ENCODE measurements around the gene HOXB8. TPM values are rescaled to one million over a fixed set of nuclear protein-coding genes. Genes with fewer than 3 reads are reported as not detected.

The HOXB8 gene
- total and polyA plus RNA-seq, 10 of the 15 experiments (the other 5 are each of a cell fraction or from before 2014, with no cell fraction given), result 0.21 TPM; not detected in 9

DNA sequence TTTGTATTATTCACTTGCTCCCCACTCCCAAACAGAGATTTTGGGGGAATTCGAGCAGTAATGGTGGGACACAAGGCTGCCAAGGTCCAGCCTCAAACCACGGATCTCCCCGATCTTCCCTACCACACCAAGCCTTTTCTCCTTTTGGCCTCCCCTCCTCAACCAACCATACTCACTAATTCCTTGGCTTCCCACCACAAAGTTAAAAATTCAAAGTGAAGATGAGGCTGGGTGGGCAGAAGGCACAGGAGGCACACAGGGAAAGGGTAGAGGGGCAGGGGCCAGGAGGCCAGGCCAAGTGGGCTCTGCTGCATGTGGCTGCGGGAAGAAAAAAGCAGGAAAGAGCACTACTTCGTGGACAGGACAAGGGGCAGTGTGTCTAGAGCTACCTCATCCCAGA is 52.2 kb downstream of the HOXB8 start:
- no peak overlapping the region for H3K4me3 ChIP-seq
- ChIA-PET SMC1A (ENCODE audit: uncharacterized antibody, unreplicated experiment) (interaction anchor here (0.8 to 3.3 kb wide), 6 partner anchors 12 to 116 kb away, joined by 3 to 11 read pairs (median 4); no protein-coding TSS in a partner anchor), POLR2A (interaction anchor here (0.6 to 1.4 kb wide), 2 partner anchors 47 to 469 kb away, joined by 6 to 7 read pairs; no protein-coding TSS in a partner anchor), RAD21 (ENCODE audit: unreplicated experiment) (no interaction called here), CTCF (interaction anchor here (0.6 to 1.8 kb wide), 5 partner anchors 29 to 200 kb away, joined by 3 to 9 read pairs (median 3); no protein-coding TSS in a partner anchor)
- no peaks in the 10 kb centered on the region for H3K9me3 ChIP-seq (replicated peaks; ENCODE audit: control insufficient read depth, insufficient read depth, low read length)
- 58% methylated on average over 5 of the region's 5 CpGs for WGBS (ENCODE audit: insufficient coverage, insufficient replicate concordance, low lambda C conversion rate, missing lambda C conversion rate)
- H2AFZ ChIP-seq (ENCODE audit: control insufficient read depth, low read depth, low read length), result no peak overlapping the region
- in situ Hi-C loops (cut with MboI), result no loop called here
- H3K9ac ChIP-seq (ENCODE audit: control insufficient read depth, insufficient read depth, low read length), result no peak overlapping the region
- DNase-seq (ENCODE audit: low read depth, low spot score), result no peak
- TF ChIP-seq SMAD5 (IDR thresholded peaks at IDR 0.05; ENCODE audit: low read depth), result no peak
- TF ChIP-seq, protein P1, sequence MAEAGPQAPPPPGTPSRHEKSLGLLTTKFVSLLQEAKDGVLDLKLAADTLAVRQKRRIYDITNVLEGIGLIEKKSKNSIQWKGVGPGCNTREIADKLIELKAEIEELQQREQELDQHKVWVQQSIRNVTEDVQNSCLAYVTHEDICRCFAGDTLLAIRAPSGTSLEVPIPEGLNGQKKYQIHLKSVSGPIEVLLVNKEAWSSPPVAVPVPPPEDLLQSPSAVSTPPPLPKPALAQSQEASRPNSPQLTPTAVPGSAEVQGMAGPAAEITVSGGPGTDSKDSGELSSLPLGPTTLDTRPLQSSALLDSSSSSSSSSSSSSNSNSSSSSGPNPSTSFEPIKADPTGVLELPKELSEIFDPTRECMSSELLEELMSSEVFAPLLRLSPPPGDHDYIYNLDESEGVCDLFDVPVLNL (IDR thresholded peaks at IDR 0.05; ENCODE audit: low read depth, low read length), result no peak
- TF ChIP-seq BACH1 (IDR thresholded peaks at IDR 0.05; ENCODE audit: borderline replicate concordance), result no peak
- TF ChIP-seq NFIC (IDR thresholded peaks at IDR 0.05; ENCODE audit: low read depth, low read length), result no peak
- TF ChIP-seq NBN (IDR thresholded peaks at IDR 0.05), result no peak
- TF ChIP-seq SMARCA5 (IDR thresholded peaks at IDR 0.05), result no peak
- TF ChIP-seq ATF2 (IDR thresholded peaks at IDR 0.05; ENCODE audit: low read length), result no peak
- no peak for TF ChIP-seq SPI1 (IDR thresholded peaks at IDR 0.05; ENCODE audit: borderline replicate concordance, insufficient read depth, low read depth, low read length)
- TF ChIP-seq FOXK2 (IDR thresholded peaks at IDR 0.05), result no peak
- no peak for TF ChIP-seq USF1 (IDR thresholded peaks at IDR 0.05; ENCODE audit: borderline replicate concordance, extremely low read length, insufficient read depth, low read depth, low read length)
- no peak for TF ChIP-seq ZNF384 (IDR thresholded peaks at IDR 0.05; ENCODE audit: borderline replicate concordance, low read depth, low read length)
- no peak for ATAC-seq
- no peaks in the 10 kb centered on the region for H4K20me1 ChIP-seq (ENCODE audit: control insufficient read depth, insufficient read depth)
- intact Hi-C loops (cut with micrococcal nuclease; ENCODE audit: unreplicated experiment), result no loop called here
- H3K27me3 ChIP-seq (replicated peaks in 1 of 2; ENCODE audit: control insufficient read depth in 2 of 2, insufficient read depth in 2 of 2, low read length in 1 of 2), result no peaks in the 10 kb centered on the region
- no peaks in the 10 kb centered on the region for H3K4me1 ChIP-seq (ENCODE audit: control insufficient read depth, insufficient read depth, low read length)
- no TSS peak for BruUV-seq (replicated peaks)
- H3K36me3 ChIP-seq (ENCODE audit: control insufficient read depth in 2 of 2, insufficient read depth in 2 of 2, low read length in 1 of 2), result no peaks in the 10 kb centered on the region; a peak in 1 of 4 replicates
- no peak overlapping the region for H3K27ac ChIP-seq (ENCODE audit: control insufficient read depth, insufficient read depth)
- no peak overlapping the region for H3K4me2 ChIP-seq (ENCODE audit: control insufficient read depth, insufficient read depth)
- no peak for FAIRE-seq
- no peaks in the 10 kb centered on the region for H3K79me2 ChIP-seq (ENCODE audit: control insufficient read depth, insufficient read depth, low read length)

MicroRNAs within 50 kb of the gene (microRNA counts, 767-probe panel; counts per million panel counts)
- microRNA hsa-miR-10a-5p, result 2,452 counts per million, percentile 83 among the panel's probes with 10 or more counts

Small RNA genes lying within 50 kb of the gene (microRNA-seq; reads per million reads assigned to microRNA genes)
- gene MIR196A1, result 5.8 reads per million, percentile 33 among the genes with 10 or more reads in this experiment

Small RNA genes lying within 50 kb of the gene (small RNA-seq; reads per million reads assigned to genes)
- gene MIR196A1, result not detected

Other genes starting within 250 kb of the HOXB8 start
Only the 7 nearest of the 14 such genes appear.
- gene HOXB2, start 70.2 kb downstream of the HOXB8 start, total RNA-seq (2014; rRNA removed), result 1.4 and 2.0 TPM in 2 replicates
- gene HOXB2, start 70.2 kb downstream of the HOXB8 start, total RNA-seq (2014; rRNA removed; fragmentation: Illumina TruSeq; extraction: Trizol), result 1.7 and 1.8 TPM in 2 replicates
- 6.3 and 6.7 TPM in 2 replicates for gene HOXB2, start 70.2 kb downstream of the HOXB8 start, total RNA-seq (2021)
- 0.42 and 0.48 TPM in 2 replicates for gene HOXB2, start 70.2 kb downstream of the HOXB8 start, polyA plus RNA-seq (2011; rRNA removed)
- gene HOXB2, start 70.2 kb downstream of the HOXB8 start, polyA plus RNA-seq (2014; fragmentation: Illumina TruSeq; extraction: Trizol), result 2.6 and 3.6 TPM in 2 replicates
- gene HOXB2, start 70.2 kb downstream of the HOXB8 start, polyA plus RNA-seq (2014; fragmentation: Nextera tagmentation; extraction: Ambion mirVana), result under 1 TPM; 0.16 to 0.88 TPM
- 8.8 and 9.2 TPM in 2 replicates for gene HOXB2, start 70.2 kb downstream of the HOXB8 start, polyA plus RNA-seq (2014; rRNA removed)
- gene HOXB2, start 70.2 kb downstream of the HOXB8 start, polyA plus RNA-seq (2016; fragmentation: Nextera tagmentation; extraction: Ambion mirVana), result 1 to 10 TPM; 3.1 to 4.1 TPM
- gene HOXB4, start 36.9 kb downstream of the HOXB8 start, total RNA-seq (2014; rRNA removed), result 3.3 and 3.7 TPM in 2 replicates
- 2.3 and 2.5 TPM in 2 replicates for gene HOXB4, start 36.9 kb downstream of the HOXB8 start, total RNA-seq (2014; rRNA removed; fragmentation: Illumina TruSeq; extraction: Trizol)
- gene HOXB4, start 36.9 kb downstream of the HOXB8 start, total RNA-seq (2021), result 5.8 and 6.2 TPM in 2 replicates
- 2.4 and 3.4 TPM in 2 replicates for gene HOXB4, start 36.9 kb downstream of the HOXB8 start, polyA plus RNA-seq (2011; rRNA removed)
- 2.3 and 4.6 TPM in 2 replicates for gene HOXB4, start 36.9 kb downstream of the HOXB8 start, polyA plus RNA-seq (2014; fragmentation: Illumina TruSeq; extraction: Trizol)
- under 1 TPM; 0.35 to 0.60 TPM for gene HOXB4, start 36.9 kb downstream of the HOXB8 start, polyA plus RNA-seq (2014; fragmentation: Nextera tagmentation; extraction: Ambion mirVana)
- gene HOXB4, start 36.9 kb downstream of the HOXB8 start, polyA plus RNA-seq (2014; rRNA removed), result 3.6 and 4.3 TPM in 2 replicates
- 1 to 10 TPM; 1.0 to 1.2 TPM for gene HOXB4, start 36.9 kb downstream of the HOXB8 start, polyA plus RNA-seq (2016; fragmentation: Nextera tagmentation; extraction: Ambion mirVana)
- 2.8 and 4.5 TPM in 2 replicates for gene HOXB3, start 25.1 kb downstream of the HOXB8 start, total RNA-seq (2014; rRNA removed)
- gene HOXB3, start 25.1 kb downstream of the HOXB8 start, total RNA-seq (2014; rRNA removed; fragmentation: Illumina TruSeq; extraction: Trizol), result 3.0 and 3.5 TPM in 2 replicates
- gene HOXB3, start 25.1 kb downstream of the HOXB8 start, total RNA-seq (2021), result 5.6 and 6.7 TPM in 2 replicates
- gene HOXB3, start 25.1 kb downstream of the HOXB8 start, polyA plus RNA-seq (2011; rRNA removed), result 6.4 and 9.1 TPM in 2 replicates
- 4.5 and 4.6 TPM in 2 replicates for gene HOXB3, start 25.1 kb downstream of the HOXB8 start, polyA plus RNA-seq (2014; fragmentation: Illumina TruSeq; extraction: Trizol)
- under 1 TPM; 0.64 to 0.91 TPM for gene HOXB3, start 25.1 kb downstream of the HOXB8 start, polyA plus RNA-seq (2014; fragmentation: Nextera tagmentation; extraction: Ambion mirVana)
- gene HOXB3, start 25.1 kb downstream of the HOXB8 start, polyA plus RNA-seq (2014; rRNA removed), result 7.7 and 8.3 TPM in 2 replicates
- under 1 TPM; 0.19 to 0.76 TPM for gene HOXB3, start 25.1 kb downstream of the HOXB8 start, polyA plus RNA-seq (2016; fragmentation: Nextera tagmentation; extraction: Ambion mirVana)
- gene HOXB5, start 21.5 kb downstream of the HOXB8 start, total RNA-seq (2014; rRNA removed), result not detected in 2 replicates
- gene HOXB5, start 21.5 kb downstream of the HOXB8 start, total RNA-seq (2014; rRNA removed; fragmentation: Illumina TruSeq; extraction: Trizol), result not detected in 2 replicates
- not detected in 2 replicates for gene HOXB5, start 21.5 kb downstream of the HOXB8 start, total RNA-seq (2021)
- gene HOXB5, start 21.5 kb downstream of the HOXB8 start, polyA plus RNA-seq (2011; rRNA removed), result not detected in 2 replicates
- gene HOXB5, start 21.5 kb downstream of the HOXB8 start, polyA plus RNA-seq (2014; fragmentation: Illumina TruSeq; extraction: Trizol), result not detected in 2 replicates
- not detected for gene HOXB5, start 21.5 kb downstream of the HOXB8 start, polyA plus RNA-seq (2014; fragmentation: Nextera tagmentation; extraction: Ambion mirVana)
- not detected in 2 replicates for gene HOXB5, start 21.5 kb downstream of the HOXB8 start, polyA plus RNA-seq (2014; rRNA removed)
- not detected for gene HOXB5, start 21.5 kb downstream of the HOXB8 start, polyA plus RNA-seq (2016; fragmentation: Nextera tagmentation; extraction: Ambion mirVana)
- gene HOXB6, start 10.3 kb downstream of the HOXB8 start, total RNA-seq (2014; rRNA removed), result 0.05 and 0.06 TPM in 2 replicates
- gene HOXB6, start 10.3 kb downstream of the HOXB8 start, total RNA-seq (2014; rRNA removed; fragmentation: Illumina TruSeq; extraction: Trizol), result 0.09 TPM in 1 of 2 replicates, not detected in the other
- 0.13 and 0.24 TPM in 2 replicates for gene HOXB6, start 10.3 kb downstream of the HOXB8 start, total RNA-seq (2021)
- gene HOXB6, start 10.3 kb downstream of the HOXB8 start, polyA plus RNA-seq (2011; rRNA removed), result 0.10 TPM in 1 of 2 replicates, not detected in the other
- 0.07 TPM in 1 of 2 replicates, not detected in the other for gene HOXB6, start 10.3 kb downstream of the HOXB8 start, polyA plus RNA-seq (2014; fragmentation: Illumina TruSeq; extraction: Trizol)
- under 1 TPM in 1 of 2 experiments, not detected in 1; 0.04 TPM for gene HOXB6, start 10.3 kb downstream of the HOXB8 start, polyA plus RNA-seq (2014; fragmentation: Nextera tagmentation; extraction: Ambion mirVana)
- gene HOXB6, start 10.3 kb downstream of the HOXB8 start, polyA plus RNA-seq (2014; rRNA removed), result 0.22 and 0.51 TPM in 2 replicates
- gene HOXB6, start 10.3 kb downstream of the HOXB8 start, polyA plus RNA-seq (2016; fragmentation: Nextera tagmentation; extraction: Ambion mirVana), result under 1 TPM in 1 of 2 experiments, not detected in 1; 0.13 TPM
- gene HOXB7, start 4.3 kb downstream of the HOXB8 start, total RNA-seq (2014; rRNA removed), result 3.2 and 4.2 TPM in 2 replicates
- 3.6 and 5.8 TPM in 2 replicates for gene HOXB7, start 4.3 kb downstream of the HOXB8 start, total RNA-seq (2014; rRNA removed; fragmentation: Illumina TruSeq; extraction: Trizol)
- 4.0 and 4.5 TPM in 2 replicates for gene HOXB7, start 4.3 kb downstream of the HOXB8 start, total RNA-seq (2021)
- 7.4 and 8.3 TPM in 2 replicates for gene HOXB7, start 4.3 kb downstream of the HOXB8 start, polyA plus RNA-seq (2011; rRNA removed)
- gene HOXB7, start 4.3 kb downstream of the HOXB8 start, polyA plus RNA-seq (2014; fragmentation: Illumina TruSeq; extraction: Trizol), result 1.3 and 3.7 TPM in 2 replicates
- gene HOXB7, start 4.3 kb downstream of the HOXB8 start, polyA plus RNA-seq (2014; fragmentation: Nextera tagmentation; extraction: Ambion mirVana), result 1 to 10 TPM; 2.8 to 3.4 TPM
- 5.1 and 7.0 TPM in 2 replicates for gene HOXB7, start 4.3 kb downstream of the HOXB8 start, polyA plus RNA-seq (2014; rRNA removed)
- gene HOXB7, start 4.3 kb downstream of the HOXB8 start, polyA plus RNA-seq (2016; fragmentation: Nextera tagmentation; extraction: Ambion mirVana), result 1 to 10 TPM; 4.3 to 4.8 TPM
- not detected in 2 replicates for gene HOXB9, start 11.1 kb upstream of the HOXB8 start, total RNA-seq (2014; rRNA removed)
- gene HOXB9, start 11.1 kb upstream of the HOXB8 start, total RNA-seq (2014; rRNA removed; fragmentation: Illumina TruSeq; extraction: Trizol), result 0.04 and 0.05 TPM in 2 replicates
- 0.13 and 0.16 TPM in 2 replicates for gene HOXB9, start 11.1 kb upstream of the HOXB8 start, total RNA-seq (2021)
- gene HOXB9, start 11.1 kb upstream of the HOXB8 start, polyA plus RNA-seq (2011; rRNA removed), result 0.49 and 0.69 TPM in 2 replicates
- gene HOXB9, start 11.1 kb upstream of the HOXB8 start, polyA plus RNA-seq (2014; fragmentation: Illumina TruSeq; extraction: Trizol), result 0.01 TPM in 1 of 2 replicates, not detected in the other
- gene HOXB9, start 11.1 kb upstream of the HOXB8 start, polyA plus RNA-seq (2014; fragmentation: Nextera tagmentation; extraction: Ambion mirVana), result not detected
- 0.09 TPM in 1 of 2 replicates, not detected in the other for gene HOXB9, start 11.1 kb upstream of the HOXB8 start, polyA plus RNA-seq (2014; rRNA removed)
- gene HOXB9, start 11.1 kb upstream of the HOXB8 start, polyA plus RNA-seq (2016; fragmentation: Nextera tagmentation; extraction: Ambion mirVana), result not detected